Prostate gland (tissue), 2 donors: ENCODE data around the gene ADCY6.

Source experiments
- POLR2A ChIP-seq: fragments of 450-650 bp; IDR thresholded peaks from one replicate; pipeline ENCODE4 v1.6.1; 2016; ENCODE audit warnings: antibody characterized with exemption, mild to moderate bottlenecking
- POLR2AphosphoS5 ChIP-seq: sonication (generic); formaldehyde crosslinking; IDR thresholded peaks from one replicate; pipeline ENCODE4 v1.6.1; 2017; ENCODE audit warnings: antibody characterized with exemption
- TF ChIP-seq, protein P1 (sequence below), 4 experiments: fragments of 200-600 bp in 2 of 4; fragments of 450-650 bp in 2 of 4; sonication (generic) in 2 of 4; IDR thresholded peaks; 1 replicate in 3 of 4; 2 replicates in 1 of 4; pipeline ENCODE4 v1.5.1; 2016 to 2019; ENCODE audit warnings: antibody characterized with exemption in 4 of 4, mild to moderate bottlenecking in 2 of 4, moderate library complexity in 2 of 4

DNA sequence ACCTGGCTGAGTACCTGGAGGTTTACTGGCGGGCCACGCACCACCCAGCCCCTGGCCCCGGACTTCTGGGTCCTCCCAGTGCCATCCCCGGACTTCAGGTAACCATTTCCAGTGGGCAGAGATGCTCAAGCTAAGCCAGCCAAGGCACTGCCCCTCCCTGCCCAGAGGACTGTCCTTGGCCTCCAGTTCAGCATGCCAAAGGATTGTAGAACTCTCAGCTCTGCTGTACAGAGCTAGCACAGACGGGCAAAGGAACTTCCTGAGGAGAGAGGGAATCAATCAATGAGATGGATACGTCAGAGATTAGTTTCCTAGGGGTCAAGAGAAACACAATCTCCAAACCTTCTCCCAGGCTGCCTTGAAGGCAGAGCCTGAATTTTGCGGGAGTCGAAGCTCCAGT lies 38.1 kb upstream of the ADCY6 start:
- TF ChIP-seq, protein P1, sequence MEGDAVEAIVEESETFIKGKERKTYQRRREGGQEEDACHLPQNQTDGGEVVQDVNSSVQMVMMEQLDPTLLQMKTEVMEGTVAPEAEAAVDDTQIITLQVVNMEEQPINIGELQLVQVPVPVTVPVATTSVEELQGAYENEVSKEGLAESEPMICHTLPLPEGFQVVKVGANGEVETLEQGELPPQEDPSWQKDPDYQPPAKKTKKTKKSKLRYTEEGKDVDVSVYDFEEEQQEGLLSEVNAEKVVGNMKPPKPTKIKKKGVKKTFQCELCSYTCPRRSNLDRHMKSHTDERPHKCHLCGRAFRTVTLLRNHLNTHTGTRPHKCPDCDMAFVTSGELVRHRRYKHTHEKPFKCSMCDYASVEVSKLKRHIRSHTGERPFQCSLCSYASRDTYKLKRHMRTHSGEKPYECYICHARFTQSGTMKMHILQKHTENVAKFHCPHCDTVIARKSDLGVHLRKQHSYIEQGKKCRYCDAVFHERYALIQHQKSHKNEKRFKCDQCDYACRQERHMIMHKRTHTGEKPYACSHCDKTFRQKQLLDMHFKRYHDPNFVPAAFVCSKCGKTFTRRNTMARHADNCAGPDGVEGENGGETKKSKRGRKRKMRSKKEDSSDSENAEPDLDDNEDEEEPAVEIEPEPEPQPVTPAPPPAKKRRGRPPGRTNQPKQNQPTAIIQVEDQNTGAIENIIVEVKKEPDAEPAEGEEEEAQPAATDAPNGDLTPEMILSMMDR (IDR thresholded peaks at IDR 0.05): no peak
- TF ChIP-seq POLR2A (no peak), POLR2AphosphoS5 (no peak)
